HepG2 (cell line): ENCODE measurements around the gene SORBS2. TPM values are rescaled to one million over a fixed set of nuclear protein-coding genes. Genes with fewer than 3 reads are reported as not detected.

Experiments used
- ATAC-seq: fragments of 200-7000 bp; cut with Tn5 transposase; 3 replicates; pipeline ENCODE4 v1.9.1; 2020; ENCODE audit warnings: mild to moderate bottlenecking, moderate library complexity
- BruUV-seq: library from RNA; stranded (reverse); fragments of 400-500 nt; replicated peaks from 2 replicates; lab custom pipeline; 2021; lab: Mats Ljungman, UMichigan
- CTCF ChIA-PET: fragments of 300-600 bp; formaldehyde crosslinking; extraction: SDS; loops from one replicate; lab custom pipeline; 2021; ENCODE audit warnings: low total read pairs, inconsistent platforms, low intra/inter-chr PET ratio; lab: Yijun Ruan, JAX
- POLR2A ChIA-PET: fragments of 350-600 bp; sonication (Branson Sonifier 250); formaldehyde crosslinking; loops from one replicate; lab custom pipeline; 2020; ENCODE audit warnings: antibody characterized with exemption, inconsistent platforms; lab: Yijun Ruan, JAX
- DNase-seq: peaks from one replicate; pipeline ENCODE4 v3.0.0-alpha.2; 2015; ENCODE audit warnings: low spot score
- FAIRE-seq: peaks from 3 replicates; lab custom pipeline; 2011; peaks lifted over from hg19 to GRCh38; lab: Jason Lieb, UNC
- H2AFZ ChIP-seq: one replicate; pipeline ENCODE4 v1.6.1; 2011; ENCODE audit warnings: low read length, inconsistent platforms
- H3K27ac ChIP-seq: fragments of 300-600 bp; 3 replicates; pipeline ENCODE4 v1.8.0; 2011; ENCODE audit warnings: mixed run types, mild to moderate bottlenecking, mixed read lengths, low read length, inconsistent platforms; ENCODE audit not compliant: insufficient read depth; ENCODE audit errors: extremely low read length
- H3K27me3 ChIP-seq, 2 experiments: fragments of 200-600 bp in 1 of 2; 2 replicates in 1 of 2; 3 replicates in 1 of 2; pipeline versions ENCODE4 v1.6.0 to v1.8.0; 2011; ENCODE audit warnings: low read length in 2 of 2, mild to moderate bottlenecking in 2 of 2, moderate library complexity in 2 of 2, inconsistent platforms in 1 of 2; ENCODE audit not compliant: insufficient read depth in 2 of 2, control insufficient read depth in 1 of 2
- H3K36me3 ChIP-seq, 2 experiments: fragments of 200-600 bp in 1 of 2; replicated peaks in 1 of 2; 2 replicates in 1 of 2; 3 replicates in 1 of 2; pipeline versions ENCODE4 v1.5.1 to v1.8.0; 2011; ENCODE audit warnings: low read length in 2 of 2, inconsistent platforms in 1 of 2; ENCODE audit not compliant: insufficient read depth in 2 of 2, control insufficient read depth in 1 of 2
- H3K4me1 ChIP-seq: 2 replicates; pipeline ENCODE4 v1.5.1; 2012; ENCODE audit warnings: low read length, inconsistent platforms; ENCODE audit not compliant: insufficient read depth
- H3K4me2 ChIP-seq: 2 replicates; pipeline ENCODE4 v1.6.0; 2011; ENCODE audit warnings: low read depth, low read length, inconsistent platforms
- H3K4me3 ChIP-seq, 3 experiments: fragments of 200-600 bp in 1 of 3; sonication (generic), shearing (Covaris generic) in 1 of 3; replicated peaks in 1 of 3; 2 replicates each; pipeline ENCODE4 v1.5.1; 2011 to 2016; ENCODE audit warnings: low read length in 3 of 3, inconsistent platforms in 2 of 3, low read depth in 2 of 3, mild to moderate bottlenecking in 2 of 3, control low read depth in 1 of 3, mixed read lengths in 1 of 3; ENCODE audit not compliant: insufficient read depth in 1 of 3
- H3K79me2 ChIP-seq: one replicate; pipeline ENCODE4 v1.6.1; 2011; ENCODE audit warnings: low read length, inconsistent platforms; ENCODE audit not compliant: insufficient read depth
- H3K9ac ChIP-seq: 2 replicates; pipeline ENCODE4 v1.6.0; 2011; ENCODE audit warnings: mild to moderate bottlenecking, low read depth, low read length, inconsistent platforms; ENCODE audit not compliant: insufficient read depth
- H3K9me3 ChIP-seq: 2 replicates; pipeline ENCODE4 v1.5.1; 2012; ENCODE audit warnings: mild to moderate bottlenecking, low read length
- H4K20me1 ChIP-seq: 2 replicates; pipeline ENCODE4 v1.6.0; 2011; ENCODE audit warnings: inconsistent platforms, mild to moderate bottlenecking, low read length, moderate library complexity; ENCODE audit not compliant: insufficient read depth
- CTCF ChIP-seq: sonication (generic); formaldehyde crosslinking; IDR thresholded peaks from 2 replicates; pipeline ENCODE4 v1.5.0; 2020; ENCODE audit warnings: mild to moderate bottlenecking, missing genetic modification reagents, moderate library complexity
- GLMP ChIP-seq: sonication (generic); formaldehyde crosslinking; IDR thresholded peaks from 2 replicates; pipeline ENCODE4 v1.9.0; 2021; ENCODE audit warnings: missing genetic modification reagents, mild to moderate bottlenecking, borderline replicate concordance
- KDM6A ChIP-seq: IDR thresholded peaks from 2 replicates; pipeline ENCODE4 v1.6.1; 2016; ENCODE audit warnings: low read depth
- MBNL3 ChIP-seq: fragments of 250-450 bp; sonication (Bioruptor Pico); conservative IDR thresholded peaks from 2 replicates; pipeline ENCODE4 v1.8.0; 2022; ENCODE audit warnings: mild to moderate bottlenecking, inconsistent platforms
- NFE2L1 ChIP-seq: sonication (generic); formaldehyde crosslinking; IDR thresholded peaks from 2 replicates; pipeline ENCODE4 v1.4.0; 2020; ENCODE audit warnings: missing genetic modification reagents, mild to moderate bottlenecking, borderline replicate concordance
- PRPF4 ChIP-seq: fragments of 200-400 bp; formaldehyde crosslinking; IDR thresholded peaks from 2 replicates; pipeline ENCODE4 v1.6.1; 2016; ENCODE audit warnings: low read length, low read depth; ENCODE audit not compliant: poor library complexity, severe bottlenecking
- SMARCC2 ChIP-seq: fragments of 450-650 bp; IDR thresholded peaks from 2 replicates; pipeline ENCODE4 v1.6.1; 2017; ENCODE audit warnings: antibody characterized with exemption, mild to moderate bottlenecking
- WGBS: methylation state at CpG from one replicate; pipeline ENCODE4 v1.1.6; 2017; ENCODE audit warnings: low lambda C conversion rate; 5-methylcytosine and 5-hydroxymethylcytosine counted together
- in situ Hi-C: cut with HindIII; loops from 2 replicates; pipeline ENCODE4 v1.10.0; 2017; ENCODE audit warnings: low pct_unique_long_range_greater_than_20kb; ENCODE audit not compliant: extremely low pct_ligation_motif_present
- intact Hi-C: fragments of 100-400 bp; cut with micrococcal nuclease; formaldehyde crosslinking; loops from one replicate; pipeline ENCODE4 v1.10.0; 2022; ENCODE audit not compliant: unreplicated experiment
- polyA plus RNA-seq, 8 experiments: library from polyadenylated mRNA; depleted of rRNA in 3 of 8; stranded (reverse) in 7 of 8; unstranded in 1 of 8; fragments of >200 nt; fragmentation: Illumina TruSeq in 4 of 8; extraction: Trizol in 4 of 8; gene quantifications; 2 replicates each; pipeline versions ENCODE4 v1.2.1 to v1.2.3, GENCODE V29; 2011 to 2016; ENCODE audit warnings: low read depth in 4 of 8, missing spikeins in 1 of 8, mixed read lengths in 1 of 8; ENCODE audit not compliant: insufficient read depth in 1 of 8
- total RNA-seq, 5 experiments: library from RNA; depleted of rRNA; stranded (reverse); fragments of >200 nt; fragmentation: Illumina TruSeq; extraction: Trizol; gene quantifications; 2 replicates each; pipeline ENCODE4 v1.2.3, GENCODE V29; 2016; ENCODE audit warnings: low read depth in 1 of 5

The SORBS2 gene
- total and polyA plus RNA-seq, 2 of the 13 experiments (the other 11 are each of a cell fraction or from before 2014, with no cell fraction given) = 25.0 to 80.5 TPM

GRCh38 chr4:185700048-185700447 lies 111.9 kb downstream of the SORBS2 start:
- no peak for ATAC-seq
- 92% methylated on average over 3 of the region's 3 CpGs for WGBS

More at GRCh38 chr4:185700048-185700447, 111.9 kb downstream of the SORBS2 start:
- BruUV-seq = no TSS peak
- no peaks in the 10 kb centered on the region for H4K20me1 ChIP-seq
- intact Hi-C loops = no loop called here
- no peak overlapping the region for H3K9ac ChIP-seq
- peaks cover 5% of the 10 kb centered on the region for H3K9me3 ChIP-seq
- in situ Hi-C loops = no loop called here
- DNase-seq (no peak), FAIRE-seq (no peak)
- ChIA-PET CTCF (no interaction called here), POLR2A (no interaction called here)
- H3K36me3 ChIP-seq = peaks cover 0 to 2% of the 10 kb centered on the region in 2 experiments; a peak in 2 of 5 replicates
- H2AFZ ChIP-seq = no peak overlapping the region
- H3K27me3 ChIP-seq = no peaks in the 10 kb centered on the region
- H3K79me2 ChIP-seq = peaks cover 4% of the 10 kb centered on the region
- no peak overlapping the region for H3K27ac ChIP-seq
- no peak overlapping the region for H3K4me2 ChIP-seq
- no peak for TF ChIP-seq GLMP (CRISPR knock-in tag)
- TF ChIP-seq PRPF4 = no peak
- TF ChIP-seq KDM6A (CRISPR knock-in tag) = no peak
- no peak for TF ChIP-seq MBNL3
- no peak for TF ChIP-seq SMARCC2
- TF ChIP-seq NFE2L1 = no peak
- no peak for TF ChIP-seq CTCF (CRISPR knock-in tag)
- peaks cover 6% of the 10 kb centered on the region; the same call in 1 of the 2 replicates for H3K4me1 ChIP-seq
- H3K4me3 ChIP-seq = no peak overlapping the region
